Memory B cell (primary cell): ENCODE results near the gene SLC22A17.
A peak's percentile ranks its signal among the peaks of the same experiment; 100 is the strongest.
"Not testable (repeated sequence)": the region's sequence is repeated elsewhere in the genome, so short reads cannot be mapped to it uniquely, and the experiment has no call there.

Experiments
- ATAC-seq: fragments of 150-1000 bp; cut with Tn5 transposase; 2 replicates; pipeline ENCODE4 v1.10.0; 2021; ENCODE audit warnings: low read depth, mild to moderate bottlenecking, moderate library complexity
- DNase-seq, 2 donors: peaks; one replicate each; pipeline ENCODE4 v3.0.0; 2022; ENCODE audit warnings: low spot score in 2 of 2
- H3K27ac Mint-ChIP-seq: one replicate; pipeline ENCODE4 v1.8.0; 2022; ENCODE audit warnings: mild to moderate bottlenecking, moderate library complexity, mixed read lengths
- H3K27me3 Mint-ChIP-seq: one replicate; pipeline ENCODE4 v1.8.0; 2022; ENCODE audit warnings: mixed read lengths
- H3K36me3 Mint-ChIP-seq: one replicate; pipeline ENCODE4 v1.8.0; 2022; ENCODE audit warnings: mild to moderate bottlenecking, mixed read lengths
- H3K4me1 Mint-ChIP-seq: one replicate; pipeline ENCODE4 v1.8.0; 2022; ENCODE audit warnings: mixed read lengths
- H3K4me3 Mint-ChIP-seq: one replicate; pipeline ENCODE4 v1.8.0; 2022; ENCODE audit warnings: mild to moderate bottlenecking, moderate library complexity, mixed read lengths
- H3K9me3 Mint-ChIP-seq: one replicate; pipeline ENCODE4 v1.8.0; 2022; ENCODE audit warnings: mixed read lengths

Gene SLC22A17

GRCh38 chr14:23349156-23349845 lies 3.4 kb downstream of the SLC22A17 start:
- DNase-seq (no peak), ATAC-seq (no peak)
- Mint-ChIP-seq H3K27me3 (peaks cover 36% of the 10 kb centered on the region), H3K4me3 (no peak overlapping the region), H3K4me1 (peaks cover 7% of the 10 kb centered on the region), H3K9me3 (no peaks in the 10 kb centered on the region), H3K36me3 (peaks cover 3% of the 10 kb centered on the region), H3K27ac (no peak overlapping the region)

- DNase-seq (no peak), ATAC-seq (no peak)
- Mint-ChIP-seq H3K36me3 (peaks cover 3% of the 10 kb centered on the region), H3K9me3 (no peaks in the 10 kb centered on the region), H3K4me1 (peaks cover 7% of the 10 kb centered on the region), H3K4me3 (no peak overlapping the region), H3K27ac (no peak overlapping the region), H3K27me3 (peaks cover 26% of the 10 kb centered on the region)
Measured at GRCh38 chr14:23348297-23348655, 4.4 kb downstream of the SLC22A17 start.

- DNase-seq (no peak), ATAC-seq (no peak)
- H3K4me1 Mint-ChIP-seq, result peaks cover 3% of the 10 kb centered on the region
- peaks cover 22% of the 10 kb centered on the region for H3K27me3 Mint-ChIP-seq
- no peak overlapping the region for H3K27ac Mint-ChIP-seq
- no peaks in the 10 kb centered on the region for H3K9me3 Mint-ChIP-seq
- peaks cover 3% of the 10 kb centered on the region for H3K36me3 Mint-ChIP-seq
- H3K4me3 Mint-ChIP-seq, result no peak overlapping the region
Measured at GRCh38 chr14:23347406-23348296, 5.0 kb downstream of the SLC22A17 start.

GRCh38 chr14:23346693-23347405 lies 5.8 kb downstream of the SLC22A17 start:
- H3K36me3 Mint-ChIP-seq, result peaks cover 3% of the 10 kb centered on the region
- no peak overlapping the region for H3K27ac Mint-ChIP-seq
- peaks cover 3% of the 10 kb centered on the region for H3K4me1 Mint-ChIP-seq
- peaks cover 22% of the 10 kb centered on the region for H3K27me3 Mint-ChIP-seq
- no peaks in the 10 kb centered on the region for H3K9me3 Mint-ChIP-seq
- ATAC-seq, result no peak
- H3K4me3 Mint-ChIP-seq, result no peak overlapping the region
- DNase-seq, result no peak

GRCh38 chr14:23345987-23346692 lies 6.5 kb downstream of the SLC22A17 start:
- no peak overlapping the region for H3K27ac Mint-ChIP-seq
- peaks cover 2% of the 10 kb centered on the region for H3K4me1 Mint-ChIP-seq
- peaks cover 3% of the 10 kb centered on the region for H3K36me3 Mint-ChIP-seq
- peaks cover 19% of the 10 kb centered on the region for H3K27me3 Mint-ChIP-seq
- no peak for DNase-seq
- no peak for ATAC-seq
- no peaks in the 10 kb centered on the region for H3K9me3 Mint-ChIP-seq
- H3K4me3 Mint-ChIP-seq, result no peak overlapping the region

- ATAC-seq, result no peak
- Mint-ChIP-seq H3K27me3 (peaks cover 5% of the 10 kb centered on the region), H3K9me3 (peaks cover 3% of the 10 kb centered on the region), H3K27ac (no peak overlapping the region), H3K4me3 (no peak overlapping the region), H3K36me3 (no peaks in the 10 kb centered on the region), H3K4me1 (no peaks in the 10 kb centered on the region)
- no peak for DNase-seq
Measured at GRCh38 chr14:23344481-23344880, 8.2 kb downstream of the SLC22A17 start.

- H3K27ac Mint-ChIP-seq, result no peak overlapping the region
- H3K4me3 Mint-ChIP-seq, result no peak overlapping the region
- peaks cover 5% of the 10 kb centered on the region for H3K9me3 Mint-ChIP-seq
- ATAC-seq (no peak), DNase-seq (no peak)
- H3K27me3 Mint-ChIP-seq, result peaks cover 13% of the 10 kb centered on the region
- peaks cover 3% of the 10 kb centered on the region for H3K36me3 Mint-ChIP-seq
- H3K4me1 Mint-ChIP-seq, result no peaks in the 10 kb centered on the region
Measured at GRCh38 chr14:23339506-23340268, 13.0 kb downstream of the SLC22A17 start.

GRCh38 chr14:23335623-23336022 lies 17.1 kb downstream of the SLC22A17 start:
- H3K4me3 Mint-ChIP-seq, result no peak overlapping the region
- DNase-seq (no peak), ATAC-seq (no peak)
- H3K27me3 Mint-ChIP-seq, result peaks cover 14% of the 10 kb centered on the region
- no peaks in the 10 kb centered on the region for H3K4me1 Mint-ChIP-seq
- H3K9me3 Mint-ChIP-seq, result peaks cover 5% of the 10 kb centered on the region
- peaks cover 3% of the 10 kb centered on the region for H3K36me3 Mint-ChIP-seq
- H3K27ac Mint-ChIP-seq, result no peak overlapping the region

- peak; percentile 69 for ATAC-seq
Measured at GRCh38 chr14:23327947-23328744, 24.5 kb downstream of the SLC22A17 start.

GRCh38 chr14:23326491-23327332 lies 26.0 kb downstream of the SLC22A17 start:
- no peaks in the 10 kb centered on the region for H3K27me3 Mint-ChIP-seq
- no peak overlapping the region for H3K4me3 Mint-ChIP-seq
- no peak overlapping the region for H3K27ac Mint-ChIP-seq
- H3K9me3 Mint-ChIP-seq, result no peaks in the 10 kb centered on the region
- ATAC-seq (no peak), DNase-seq (no peak)
- H3K36me3 Mint-ChIP-seq, result peaks cover 21% of the 10 kb centered on the region
- H3K4me1 Mint-ChIP-seq, result peaks cover 18% of the 10 kb centered on the region

More at GRCh38 chr14:23327947-23328744, 24.5 kb downstream of the SLC22A17 start:
- no peak overlapping the region for H3K4me3 Mint-ChIP-seq
- H3K9me3 Mint-ChIP-seq, result no peaks in the 10 kb centered on the region
- peak; percentile 47 to 50 for DNase-seq
- no peaks in the 10 kb centered on the region for H3K27me3 Mint-ChIP-seq
- H3K36me3 Mint-ChIP-seq, result peaks cover 18% of the 10 kb centered on the region
- H3K4me1 Mint-ChIP-seq, result peaks cover 7% of the 10 kb centered on the region
- H3K27ac Mint-ChIP-seq, result no peak overlapping the region

- not testable (repeated sequence) for H3K9me3 Mint-ChIP-seq, H3K27ac Mint-ChIP-seq, H3K27me3 Mint-ChIP-seq, ATAC-seq, DNase-seq, H3K4me3 Mint-ChIP-seq
- H3K36me3 Mint-ChIP-seq, result peaks cover 21% of the 10 kb centered on the region
- peaks cover 18% of the 10 kb centered on the region for H3K4me1 Mint-ChIP-seq
Measured at GRCh38 chr14:23325746-23326145, 26.9 kb downstream of the SLC22A17 start.

GRCh38 chr14:23324993-23325392 lies 27.7 kb downstream of the SLC22A17 start:
- Mint-ChIP-seq H3K4me3 (no peak overlapping the region), H3K27ac (no peak overlapping the region), H3K9me3 (no peaks in the 10 kb centered on the region), H3K36me3 (peaks cover 21% of the 10 kb centered on the region), H3K27me3 (no peaks in the 10 kb centered on the region), H3K4me1 (peaks cover 26% of the 10 kb centered on the region)
- no peak for DNase-seq
- ATAC-seq, result no peak
